HepG2 (cell line): ENCODE results near the gene STK31. TPM values are rescaled to one million over a fixed set of nuclear protein-coding genes. Genes with fewer than 3 reads are reported as not detected.

Experiments used
- ARNT2 ChIP-seq: sonication (generic); formaldehyde crosslinking; IDR thresholded peaks from 2 replicates; pipeline ENCODE4 v1.8.0; 2022; ENCODE audit warnings: mild to moderate bottlenecking, low read depth, missing genetic modification reagents, moderate library complexity
- ARNTL ChIP-seq: sonication (generic); formaldehyde crosslinking; IDR thresholded peaks from 2 replicates; pipeline ENCODE4 v1.4.0; 2020; ENCODE audit warnings: mild to moderate bottlenecking, missing genetic modification reagents
- GTF3A ChIP-seq: sonication (generic); formaldehyde crosslinking; conservative IDR thresholded peaks from 2 replicates; pipeline ENCODE4 v1.4.0; 2020; ENCODE audit warnings: mild to moderate bottlenecking, missing genetic modification reagents
- MEIS1 ChIP-seq: sonication (generic); formaldehyde crosslinking; IDR thresholded peaks from 2 replicates; pipeline ENCODE4 v1.9.0; 2021; ENCODE audit warnings: mild to moderate bottlenecking, missing genetic modification reagents, moderate library complexity, borderline replicate concordance
- SMC3 ChIP-seq: IDR thresholded peaks from 2 replicates; pipeline ENCODE4 v1.6.1; 2011; ENCODE audit warnings: low read length, improper control_type of control experiment
- SMYD3 ChIP-seq: sonication (generic); formaldehyde crosslinking; IDR thresholded peaks from 2 replicates; pipeline ENCODE4 v1.8.1; 2023; ENCODE audit warnings: mild to moderate bottlenecking, missing genetic modification reagents
- STAG1 ChIP-seq: sonication (generic); formaldehyde crosslinking; IDR thresholded peaks from 2 replicates; pipeline ENCODE4 v1.4.0; 2020; ENCODE audit warnings: missing genetic modification reagents
- ZNF264 ChIP-seq: sonication (generic); formaldehyde crosslinking; IDR thresholded peaks from 2 replicates; pipeline ENCODE4 v1.4.0; 2020; ENCODE audit warnings: missing genetic modification reagents
- ZNF577 ChIP-seq: sonication (generic); formaldehyde crosslinking; IDR thresholded peaks from 2 replicates; pipeline ENCODE4 v1.4.0; 2020; ENCODE audit warnings: mild to moderate bottlenecking, low read depth, missing genetic modification reagents, borderline replicate concordance
- ZNF749 ChIP-seq: sonication (generic); formaldehyde crosslinking; IDR thresholded peaks from 2 replicates; pipeline ENCODE4 v1.8.0; 2022; ENCODE audit warnings: mild to moderate bottlenecking, missing genetic modification reagents, moderate library complexity, borderline replicate concordance
- ZNF879 ChIP-seq: sonication (generic); formaldehyde crosslinking; IDR thresholded peaks from 2 replicates; pipeline ENCODE4 v1.8.1; 2023; ENCODE audit warnings: missing genetic modification reagents
- polyA plus RNA-seq, 8 experiments: library from polyadenylated mRNA; depleted of rRNA in 3 of 8; stranded (reverse) in 7 of 8; unstranded in 1 of 8; fragments of >200 nt; fragmentation: Illumina TruSeq in 4 of 8; extraction: Trizol in 4 of 8; gene quantifications; 2 replicates each; pipeline versions ENCODE4 v1.2.1 to v1.2.3, GENCODE V29; 2011 to 2016; ENCODE audit warnings: low read depth in 4 of 8, missing spikeins in 1 of 8, mixed read lengths in 1 of 8; ENCODE audit not compliant: insufficient read depth in 1 of 8
- total RNA-seq, 5 experiments: library from RNA; depleted of rRNA; stranded (reverse); fragments of >200 nt; fragmentation: Illumina TruSeq; extraction: Trizol; gene quantifications; 2 replicates each; pipeline ENCODE4 v1.2.3, GENCODE V29; 2016; ENCODE audit warnings: low read depth in 1 of 5
- TF ChIP-seq, protein P1 (sequence below): sonication (generic); formaldehyde crosslinking; IDR thresholded peaks from 2 replicates; pipeline ENCODE4 v1.8.0; 2022; ENCODE audit warnings: low read depth, missing genetic modification reagents
- TF ChIP-seq, protein P2 (sequence below): IDR thresholded peaks from 2 replicates; pipeline ENCODE4 v1.6.1; 2016; ENCODE audit warnings: mild to moderate bottlenecking

The STK31 gene
- total and polyA plus RNA-seq, 2 of the 13 experiments (the other 11 are each of a cell fraction or from before 2014, with no cell fraction given) = not detected

DNA sequence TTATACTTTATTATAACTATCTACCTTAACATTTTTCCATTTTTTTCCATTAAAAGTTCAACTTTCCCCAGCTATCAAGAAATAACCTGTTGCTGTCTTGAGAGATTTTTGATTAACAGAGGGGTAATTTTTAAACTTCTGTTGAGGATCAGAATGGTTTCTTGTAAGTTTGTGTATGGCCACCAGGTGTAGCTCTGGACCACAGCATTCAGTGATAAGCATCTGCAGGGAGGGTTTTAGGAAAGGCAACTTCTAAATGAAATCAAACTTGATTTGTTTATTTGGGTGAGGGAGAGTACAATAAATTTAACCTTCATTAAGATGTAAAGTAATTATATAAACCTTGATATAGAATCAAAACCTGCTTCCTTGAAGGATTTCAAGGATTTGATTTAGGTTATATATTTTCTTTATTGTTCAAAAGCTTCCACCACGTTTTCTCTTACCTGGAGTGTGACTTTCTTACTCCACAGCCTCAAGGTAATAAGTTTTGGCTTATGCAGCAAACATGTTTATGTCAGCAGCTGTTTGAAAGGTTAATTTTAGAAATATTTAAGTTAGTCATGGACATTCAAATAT, 153.3 kb downstream of the STK31 start (continued):
- TF ChIP-seq ZNF879 (CRISPR knock-in tag) (no peak), ARNTL (CRISPR knock-in tag) (no peak), ZNF577 (CRISPR knock-in tag) (no peak), STAG1 (CRISPR knock-in tag) (peak; percentile 72), ZNF264 (CRISPR knock-in tag) (no peak), SMC3 (0 out of 2 replicates have a peak, but pooled peaks have one; percentile 40), GTF3A (CRISPR knock-in tag) (no peak), ARNT2 (CRISPR knock-in tag) (no peak), MEIS1 (CRISPR knock-in tag) (no peak), SMYD3 (CRISPR knock-in tag) (no peak), ZNF749 (no peak)
- TF ChIP-seq, protein P1, sequence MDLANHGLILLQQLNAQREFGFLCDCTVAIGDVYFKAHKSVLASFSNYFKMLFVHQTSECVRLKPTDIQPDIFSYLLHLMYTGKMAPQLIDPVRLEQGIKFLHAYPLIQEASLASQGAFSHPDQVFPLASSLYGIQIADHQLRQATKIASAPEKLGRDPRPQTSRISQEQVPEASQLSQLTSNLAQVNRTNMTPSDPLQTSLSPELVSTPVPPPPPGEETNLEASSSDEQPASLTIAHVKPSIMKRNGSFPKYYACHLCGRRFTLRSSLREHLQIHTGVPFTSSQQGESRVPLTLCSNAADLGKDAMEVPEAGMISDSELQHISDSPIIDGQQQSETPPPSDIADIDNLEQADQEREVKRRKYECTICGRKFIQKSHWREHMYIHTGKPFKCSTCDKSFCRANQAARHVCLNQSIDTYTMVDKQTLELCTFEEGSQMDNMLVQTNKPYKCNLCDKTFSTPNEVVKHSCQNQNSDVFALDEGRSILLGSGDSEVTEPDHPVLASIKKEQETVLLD = no peak
- TF ChIP-seq, protein P2, sequence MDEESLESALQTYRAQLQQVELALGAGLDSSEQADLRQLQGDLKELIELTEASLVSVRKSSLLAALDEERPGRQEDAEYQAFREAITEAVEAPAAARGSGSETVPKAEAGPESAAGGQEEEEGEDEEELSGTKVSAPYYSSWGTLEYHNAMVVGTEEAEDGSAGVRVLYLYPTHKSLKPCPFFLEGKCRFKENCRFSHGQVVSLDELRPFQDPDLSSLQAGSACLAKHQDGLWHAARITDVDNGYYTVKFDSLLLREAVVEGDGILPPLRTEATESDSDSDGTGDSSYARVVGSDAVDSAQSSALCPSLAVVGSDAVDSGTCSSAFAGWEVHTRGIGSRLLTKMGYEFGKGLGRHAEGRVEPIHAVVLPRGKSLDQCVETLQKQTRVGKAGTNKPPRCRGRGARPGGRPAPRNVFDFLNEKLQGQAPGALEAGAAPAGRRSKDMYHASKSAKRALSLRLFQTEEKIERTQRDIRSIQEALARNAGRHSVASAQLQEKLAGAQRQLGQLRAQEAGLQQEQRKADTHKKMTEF = no peak
